Measurements from ENCODE around the gene NISCH.

The NISCH gene

GRCh38 chr3:52490939-52491526, 35.6 kb downstream of the NISCH start:
- TF ChIP-seq ZNF384 (IDR thresholded peaks at IDR 0.05) (no peak), FOXA1 (IDR thresholded peaks at IDR 0.05) (no peak), L3MBTL2 (conservative IDR thresholded peaks at IDR 0.05) (no peak), SUZ12 (IDR thresholded peaks at IDR 0.05) (no peak), ELF4 (IDR thresholded peaks at IDR 0.05) (no peak), TARDBP (IDR thresholded peaks at IDR 0.05) (no peak), CTBP1 (IDR thresholded peaks at IDR 0.05; ENCODE audit: borderline replicate concordance) (no peak), PKNOX1 (IDR thresholded peaks at IDR 0.05) (no peak), NFRKB (IDR thresholded peaks at IDR 0.05) (no peak), BHLHE40 (IDR thresholded peaks at IDR 0.05; ENCODE audit: borderline replicate concordance) (no peak), ARNT (IDR thresholded peaks at IDR 0.05) (no peak), HDGF (IDR thresholded peaks at IDR 0.05; ENCODE audit: borderline replicate concordance) (no peak), LEF1 (IDR thresholded peaks at IDR 0.05; ENCODE audit: borderline replicate concordance) (no peak), SP1 (IDR thresholded peaks at IDR 0.05) (no peak), FOXK2 (IDR thresholded peaks at IDR 0.05) (no peak), FOXM1 (IDR thresholded peaks at IDR 0.05; ENCODE audit: borderline replicate concordance) (no peak)
- POLR2A ChIA-PET: no interaction called here
- CTCF ChIA-PET: interaction anchor here (0.6 to 0.9 kb wide), 2 partner anchors 9 to 270 kb away, joined by 3 read pairs; no protein-coding TSS in a partner anchor
- no peak for DNase-seq (ENCODE audit: extremely low spot score)

DNA sequence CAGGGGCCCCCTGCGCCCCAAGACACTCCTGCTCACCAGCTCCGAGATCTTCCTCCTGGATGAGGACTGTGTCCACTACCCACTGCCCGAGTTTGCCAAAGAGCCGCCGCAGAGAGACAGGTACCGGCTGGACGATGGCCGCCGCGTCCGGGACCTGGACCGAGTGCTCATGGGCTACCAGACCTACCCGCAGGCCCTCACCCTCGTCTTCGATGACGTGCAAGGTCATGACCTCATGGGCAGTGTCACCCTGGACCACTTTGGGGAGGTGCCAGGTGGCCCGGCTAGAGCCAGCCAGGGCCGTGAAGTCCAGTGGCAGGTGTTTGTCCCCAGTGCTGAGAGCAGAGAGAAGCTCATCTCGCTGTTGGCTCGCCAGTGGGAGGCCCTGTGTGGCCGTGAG, 36.7 kb downstream of the NISCH start:
- POLR2A ChIA-PET: no interaction called here
- DNase-seq (ENCODE audit: extremely low spot score): no peak
- CTCF ChIA-PET: no interaction called here
- no peak for TF ChIP-seq FOXM1 (IDR thresholded peaks at IDR 0.05; ENCODE audit: borderline replicate concordance)
- no peak for TF ChIP-seq ELF4 (IDR thresholded peaks at IDR 0.05)
- TF ChIP-seq SUZ12 (IDR thresholded peaks at IDR 0.05): no peak
- no peak for TF ChIP-seq SP1 (IDR thresholded peaks at IDR 0.05)
- no peak for TF ChIP-seq FOXK2 (IDR thresholded peaks at IDR 0.05)
- no peak for TF ChIP-seq BHLHE40 (IDR thresholded peaks at IDR 0.05; ENCODE audit: borderline replicate concordance)
- no peak for TF ChIP-seq FOXA1 (IDR thresholded peaks at IDR 0.05)
- TF ChIP-seq ZNF384 (IDR thresholded peaks at IDR 0.05): no peak
- TF ChIP-seq LEF1 (IDR thresholded peaks at IDR 0.05; ENCODE audit: borderline replicate concordance): no peak
- no peak for TF ChIP-seq TARDBP (IDR thresholded peaks at IDR 0.05)
- no peak for TF ChIP-seq NFRKB (IDR thresholded peaks at IDR 0.05)
- TF ChIP-seq L3MBTL2 (conservative IDR thresholded peaks at IDR 0.05): no peak
- TF ChIP-seq CTBP1 (IDR thresholded peaks at IDR 0.05; ENCODE audit: borderline replicate concordance): no peak
- TF ChIP-seq ARNT (IDR thresholded peaks at IDR 0.05): no peak
- TF ChIP-seq HDGF (IDR thresholded peaks at IDR 0.05; ENCODE audit: borderline replicate concordance): no peak
- no peak for TF ChIP-seq PKNOX1 (IDR thresholded peaks at IDR 0.05)

DNA sequence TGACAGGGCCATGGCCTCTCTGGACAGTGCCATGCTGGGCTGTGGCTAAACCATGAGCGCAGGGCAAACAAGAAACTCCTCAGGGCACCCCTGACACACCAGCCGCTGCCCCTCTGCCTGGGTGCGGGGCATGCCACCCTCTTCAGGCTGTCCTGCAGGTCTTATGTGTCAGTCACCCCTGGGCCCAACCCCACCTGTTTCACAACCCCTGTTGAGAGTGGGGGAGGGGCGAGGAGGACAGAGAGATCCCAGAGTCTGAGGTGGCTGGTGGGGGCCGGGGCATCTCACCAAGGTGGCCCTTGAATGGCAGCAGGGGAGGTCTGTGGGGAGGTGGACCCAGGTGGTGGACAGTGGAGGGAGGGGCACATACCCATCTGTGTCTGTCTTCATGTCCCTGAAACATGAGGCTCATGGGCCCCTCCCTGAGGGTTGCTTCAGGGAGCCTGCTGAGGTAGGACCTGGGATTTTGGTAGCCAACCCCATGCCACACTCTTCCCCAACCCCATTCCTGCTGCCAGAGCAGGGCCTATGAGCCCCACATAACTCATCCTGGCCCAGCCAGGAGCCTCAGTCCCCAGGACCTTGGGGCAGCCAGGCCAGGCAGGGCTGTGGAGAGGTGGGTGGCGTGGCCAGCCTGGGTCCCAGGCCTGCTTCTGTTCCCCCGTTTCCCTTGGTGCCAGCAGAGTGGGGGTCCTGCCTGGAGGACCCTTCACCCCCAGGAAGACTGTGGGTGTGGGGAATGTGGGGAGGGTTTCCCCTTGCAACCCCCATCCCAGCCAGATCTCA, 38.0 kb downstream of the NISCH start:
- ChIA-PET CTCF (no interaction called here), POLR2A (no interaction called here)
- no peak for DNase-seq (ENCODE audit: extremely low spot score)
- TF ChIP-seq ARNT (IDR thresholded peaks at IDR 0.05) (no peak), L3MBTL2 (conservative IDR thresholded peaks at IDR 0.05) (no peak), SUZ12 (IDR thresholded peaks at IDR 0.05) (no peak), ELF4 (IDR thresholded peaks at IDR 0.05) (no peak), ZNF384 (IDR thresholded peaks at IDR 0.05) (no peak), SP1 (IDR thresholded peaks at IDR 0.05) (no peak), TARDBP (IDR thresholded peaks at IDR 0.05) (no peak), FOXA1 (IDR thresholded peaks at IDR 0.05) (no peak), LEF1 (IDR thresholded peaks at IDR 0.05; ENCODE audit: borderline replicate concordance) (no peak), FOXM1 (IDR thresholded peaks at IDR 0.05; ENCODE audit: borderline replicate concordance) (no peak)

- ChIA-PET POLR2A (no interaction called here), CTCF (no interaction called here)
- no peak for DNase-seq (ENCODE audit: extremely low spot score)
- TF ChIP-seq PKNOX1 (IDR thresholded peaks at IDR 0.05) (no peak), ARNT (IDR thresholded peaks at IDR 0.05) (no peak), CTBP1 (IDR thresholded peaks at IDR 0.05; ENCODE audit: borderline replicate concordance) (no peak), BHLHE40 (IDR thresholded peaks at IDR 0.05; ENCODE audit: borderline replicate concordance) (no peak)
Observed at GRCh38 chr3:52494445-52494844, 39.0 kb downstream of the NISCH start.

DNA sequence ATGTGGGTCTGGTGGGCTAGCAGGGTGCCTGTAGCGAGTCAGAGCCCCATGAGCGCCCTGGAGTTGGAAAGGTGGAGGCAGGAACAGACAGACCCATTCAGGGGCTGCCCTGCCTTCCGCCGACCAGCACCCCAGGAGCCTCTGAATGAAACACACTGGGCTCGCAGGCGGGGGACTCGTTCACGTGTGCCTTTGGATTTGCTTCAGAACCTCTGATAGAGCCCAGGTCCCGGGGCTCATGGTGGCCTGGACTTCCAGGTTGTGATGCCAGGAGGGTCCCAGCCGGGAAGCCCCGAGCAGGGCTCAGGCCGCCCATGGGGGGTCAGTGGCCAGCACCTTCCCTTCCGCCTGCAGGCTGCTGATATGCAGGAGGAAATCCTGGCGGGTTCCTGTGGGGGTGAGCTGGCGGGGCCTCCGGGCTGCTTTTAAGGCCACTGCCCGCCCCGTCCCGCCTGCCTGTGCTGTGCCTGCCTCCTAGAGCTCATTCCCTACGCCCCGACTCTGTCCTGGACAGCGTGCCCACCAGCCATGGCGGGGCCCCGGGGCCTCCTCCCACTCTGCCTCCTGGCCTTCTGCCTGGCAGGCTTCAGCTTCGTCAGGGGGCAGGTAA, 39.6 kb downstream of the NISCH start, which contains the start of gene STAB1:
STAB1 (plus strand) TSS at position 453 of the 610 bp plus-strand sequence; CDS start at position 529, 76 bp downstream.
- CTCF ChIA-PET: no interaction called here
- no peak for DNase-seq (ENCODE audit: extremely low spot score)
- TF ChIP-seq NFRKB (IDR thresholded peaks at IDR 0.05) (no peak), TARDBP (IDR thresholded peaks at IDR 0.05) (no peak), ELF4 (IDR thresholded peaks at IDR 0.05) (no peak), SP1 (IDR thresholded peaks at IDR 0.05) (no peak), HDGF (IDR thresholded peaks at IDR 0.05; ENCODE audit: borderline replicate concordance) (no peak), ARNT (IDR thresholded peaks at IDR 0.05) (no peak), L3MBTL2 (conservative IDR thresholded peaks at IDR 0.05) (no peak), FOXM1 (IDR thresholded peaks at IDR 0.05; ENCODE audit: borderline replicate concordance) (no peak), FOXK2 (IDR thresholded peaks at IDR 0.05) (no peak), LEF1 (IDR thresholded peaks at IDR 0.05; ENCODE audit: borderline replicate concordance) (no peak), ZNF384 (IDR thresholded peaks at IDR 0.05) (no peak)
- POLR2A ChIA-PET: no interaction called here

Measured in HEK293T (cell line).